HuH-7 (cell line): Measurements from ENCODE around the gene AGFG2.
A peak's percentile ranks its signal among the peaks of the same experiment; 100 is the strongest.

ENCODE experiments used
- DNase-seq: peaks from one replicate; pipeline ENCODE4 v3.0.0; 2011; ENCODE audit warnings: low spot score

Gene AGFG2

GRCh38 chr7:100585511-100586265 is 46.7 kb downstream of the AGFG2 start, which contains the start of gene LRCH4:
Gene LRCH4 (minus strand): TSS chr7:100586129. CDS start chr7:100586100, 29 bp downstream.
- peak; percentile 100 for DNase-seq

- peak; percentile 100 for DNase-seq
Measured at GRCh38 chr7:100586266-100587025, 47.4 kb downstream of the AGFG2 start, which contains the start of gene FBXO24. Gene FBXO24 (plus strand): TSS chr7:100586328. CDS start chr7:100586626, 298 bp downstream.

- no peak for DNase-seq
Measured at GRCh38 chr7:100588438-100588837, 49.4 kb downstream of the AGFG2 start.

GRCh38 chr7:100589341-100589947 is 50.4 kb downstream of the AGFG2 start:
- DNase-seq = no peak

- no peak for DNase-seq
Measured at GRCh38 chr7:100590077-100590737, 51.2 kb downstream of the AGFG2 start.

GRCh38 chr7:100591596-100591995 is 52.6 kb downstream of the AGFG2 start:
- no peak for DNase-seq

GRCh38 chr7:100595188-100595587 is 56.2 kb downstream of the AGFG2 start:
- DNase-seq = no peak

- no peak for DNase-seq
Measured at GRCh38 chr7:100598425-100598824, 59.4 kb downstream of the AGFG2 start.

- DNase-seq = no peak
Measured at GRCh38 chr7:100599911-100600729, 61.1 kb downstream of the AGFG2 start.

- no peak for DNase-seq
Measured at GRCh38 chr7:100600730-100601038, 61.7 kb downstream of the AGFG2 start.

GRCh38 chr7:100602889-100603725 is 64.1 kb downstream of the AGFG2 start:
- no peak for DNase-seq

- no peak for DNase-seq
Measured at GRCh38 chr7:100603726-100604027, 64.7 kb downstream of the AGFG2 start.

- DNase-seq = no peak
Measured at GRCh38 chr7:100604028-100604975, 65.3 kb downstream of the AGFG2 start.

GRCh38 chr7:100604976-100605911 is 66.2 kb downstream of the AGFG2 start:
- no peak for DNase-seq

- DNase-seq = no peak
Measured at GRCh38 chr7:100606313-100606712, 67.3 kb downstream of the AGFG2 start.

GRCh38 chr7:100607111-100607510 is 68.1 kb downstream of the AGFG2 start:
- DNase-seq = no peak

GRCh38 chr7:100609958-100610357 is 71.0 kb downstream of the AGFG2 start:
- DNase-seq = no peak

- peak; percentile 100 for DNase-seq
Measured at GRCh38 chr7:100611983-100612729, 73.2 kb downstream of the AGFG2 start, which contains the start of gene MOSPD3. Gene MOSPD3 (plus strand): TSS chr7:100612540. CDS start chr7:100612792, 252 bp downstream.
